22Rv1 (cell line): ENCODE results near the gene ANKRD27.
"Not testable (repeated sequence)": the region's sequence is repeated elsewhere in the genome, so short reads cannot be mapped to it uniquely, and the experiment has no call there.

Experiments used
- H3K27ac ChIP-seq: fragments of 450-650 bp; 2 replicates; pipeline ENCODE4 v1.5.1; 2017
- CTCF ChIP-seq: fragments of 450-650 bp; IDR thresholded peaks from 2 replicates; pipeline ENCODE4 v1.5.1; 2017; ENCODE audit warnings: mild to moderate bottlenecking
- ZFX ChIP-seq: fragments of 450-650 bp; IDR thresholded peaks from 2 replicates; pipeline ENCODE4 v1.6.1; 2017; ENCODE audit warnings: antibody characterized with exemption, borderline replicate concordance

The ANKRD27 gene

GRCh38 chr19:32661318-32661717 lies 13.7 kb downstream of the ANKRD27 start:
- no peak overlapping the region for H3K27ac ChIP-seq
- no peak for TF ChIP-seq CTCF
- TF ChIP-seq ZFX = no peak

GRCh38 chr19:32658527-32658926 lies 16.5 kb downstream of the ANKRD27 start:
- no peak for TF ChIP-seq CTCF
- TF ChIP-seq ZFX = no peak
- H3K27ac ChIP-seq = no peak overlapping the region

- H3K27ac ChIP-seq = no peak overlapping the region
- TF ChIP-seq CTCF = no peak
- TF ChIP-seq ZFX = no peak
Observed at GRCh38 chr19:32658075-32658474, 16.9 kb downstream of the ANKRD27 start.

DNA sequence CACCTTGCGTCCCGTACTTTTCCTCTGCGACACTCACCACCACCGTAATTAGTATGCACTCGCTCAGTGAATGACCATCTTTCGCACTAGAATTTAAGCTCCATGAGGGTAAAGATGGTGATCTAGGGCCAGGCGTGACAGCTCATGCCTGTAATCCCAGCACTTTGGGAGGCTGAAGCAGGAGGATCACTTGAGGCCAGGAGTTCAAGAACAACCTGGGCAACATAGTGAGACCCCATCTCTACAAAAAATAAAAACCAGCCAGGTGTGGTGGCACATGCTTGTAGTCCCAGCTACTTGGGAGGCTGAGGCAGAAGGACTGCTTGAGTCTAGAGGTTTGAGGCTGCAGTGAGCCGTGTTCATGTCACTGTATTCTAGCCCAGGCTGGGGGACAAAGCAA lies 18.6 kb downstream of the ANKRD27 start:
- H3K27ac ChIP-seq = not testable (repeated sequence)

DNA sequence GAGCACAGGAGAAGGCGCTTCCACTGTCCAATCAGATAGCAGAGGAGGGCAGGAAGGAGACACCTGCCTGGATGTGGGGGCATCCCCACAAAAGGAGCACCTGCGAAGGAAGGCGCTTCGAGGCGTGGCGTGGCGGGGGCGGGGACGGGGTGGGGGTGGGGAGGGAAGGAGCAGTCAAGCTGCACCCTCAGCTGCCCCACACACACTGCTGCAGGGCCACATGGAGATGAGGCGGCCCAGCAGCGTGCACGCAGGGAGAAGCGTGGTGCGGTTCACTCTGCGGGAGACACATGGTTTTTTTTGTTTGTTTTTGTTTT lies 21.4 kb downstream of the ANKRD27 start:
- no peak for TF ChIP-seq CTCF
- TF ChIP-seq ZFX = no peak
- no peak overlapping the region for H3K27ac ChIP-seq

- TF ChIP-seq CTCF (no peak), ZFX (no peak)
- no peak overlapping the region for H3K27ac ChIP-seq
Observed at GRCh38 chr19:32652894-32653598, 21.9 kb downstream of the ANKRD27 start.

GRCh38 chr19:32652331-32652730 lies 22.6 kb downstream of the ANKRD27 start:
- H3K27ac ChIP-seq = not testable (repeated sequence)

- TF ChIP-seq ZFX = no peak
- no peak overlapping the region for H3K27ac ChIP-seq
Observed at GRCh38 chr19:32651729-32652140, 23.2 kb downstream of the ANKRD27 start.

DNA sequence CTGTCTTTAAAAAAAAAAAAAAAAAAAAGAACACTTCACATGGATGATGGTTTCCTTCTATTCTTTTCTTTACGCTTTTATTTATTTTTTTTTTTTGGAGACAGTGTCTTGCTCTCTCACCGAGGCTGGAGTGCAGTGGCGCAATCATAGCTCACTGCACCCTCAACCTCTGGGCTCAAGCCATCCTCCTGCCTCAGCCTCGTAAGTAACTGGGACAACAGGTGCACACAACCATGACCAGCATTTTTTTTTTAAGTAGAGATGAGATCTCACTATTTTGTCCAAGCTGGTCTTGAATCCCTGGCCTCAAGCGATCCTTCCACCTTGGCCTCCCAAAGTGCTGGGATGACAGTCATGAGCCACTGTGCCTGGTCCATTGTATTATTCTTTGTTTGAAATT lies 24.3 kb downstream of the ANKRD27 start:
- H3K27ac ChIP-seq = no peak overlapping the region
- TF ChIP-seq ZFX = no peak
- no peak for TF ChIP-seq CTCF
